Measurements from ENCODE around the gene RETN.

Gene RETN

DNA sequence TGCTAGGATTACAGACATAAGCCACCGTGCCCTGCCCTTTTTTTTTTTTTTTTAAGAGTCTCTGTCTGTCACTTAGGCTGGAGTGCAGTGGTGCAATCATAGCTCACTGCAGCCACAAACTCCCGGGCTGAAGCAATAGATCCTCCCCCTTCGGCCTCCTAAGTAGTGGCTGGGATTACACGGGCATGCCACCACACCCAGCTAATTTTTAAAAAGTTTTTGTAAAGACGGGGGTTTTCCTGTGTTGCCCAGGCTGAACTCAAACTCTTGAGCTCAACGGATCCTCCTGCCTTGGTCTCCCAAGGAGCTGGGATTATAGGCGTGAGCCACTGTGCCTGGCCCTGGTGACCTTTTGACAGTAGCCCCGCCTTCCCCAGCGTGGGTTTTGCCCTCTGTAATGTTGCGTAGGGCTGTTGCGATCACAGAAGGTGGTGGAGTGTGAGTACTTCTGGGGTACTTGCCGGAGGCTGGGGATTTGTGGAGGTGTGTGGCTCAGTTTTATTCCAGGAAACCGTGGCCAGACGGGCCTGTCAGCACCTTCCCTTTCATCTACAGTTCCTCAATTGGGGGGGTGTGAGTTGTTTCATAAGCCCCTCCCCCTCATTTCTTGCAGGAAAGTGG, 11.6 kb upstream of the RETN start:
- DNase-seq (ENCODE audit: insufficient read length, low spot score) (no peak), FAIRE-seq (no peak)

DNA sequence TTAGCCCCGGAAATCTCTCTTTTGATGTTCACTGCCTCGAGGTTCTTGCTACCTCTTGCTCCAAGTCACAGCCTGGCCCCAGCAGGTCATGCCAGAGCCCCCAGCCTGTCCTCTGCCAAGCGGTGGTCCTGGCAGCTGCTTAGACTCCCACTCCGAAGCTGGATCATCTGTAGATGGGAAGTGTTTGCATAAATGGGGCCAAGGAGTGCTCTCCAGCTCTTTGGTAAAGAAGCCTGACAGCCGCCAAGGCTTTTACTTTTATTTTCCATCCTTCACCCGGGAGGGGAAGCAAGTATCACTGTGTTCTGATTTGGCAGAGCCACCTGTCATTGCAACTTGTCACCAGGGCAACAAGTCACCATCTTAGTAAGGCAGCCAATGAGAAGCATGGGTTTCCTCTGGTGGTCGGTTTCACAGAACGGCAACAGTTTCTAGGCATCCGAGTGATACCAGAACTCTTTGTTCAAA, 10.6 kb upstream of the RETN start:
- FAIRE-seq (peak; percentile 98), DNase-seq (ENCODE audit: insufficient read length, low spot score) (peak; percentile 94)

DNA sequence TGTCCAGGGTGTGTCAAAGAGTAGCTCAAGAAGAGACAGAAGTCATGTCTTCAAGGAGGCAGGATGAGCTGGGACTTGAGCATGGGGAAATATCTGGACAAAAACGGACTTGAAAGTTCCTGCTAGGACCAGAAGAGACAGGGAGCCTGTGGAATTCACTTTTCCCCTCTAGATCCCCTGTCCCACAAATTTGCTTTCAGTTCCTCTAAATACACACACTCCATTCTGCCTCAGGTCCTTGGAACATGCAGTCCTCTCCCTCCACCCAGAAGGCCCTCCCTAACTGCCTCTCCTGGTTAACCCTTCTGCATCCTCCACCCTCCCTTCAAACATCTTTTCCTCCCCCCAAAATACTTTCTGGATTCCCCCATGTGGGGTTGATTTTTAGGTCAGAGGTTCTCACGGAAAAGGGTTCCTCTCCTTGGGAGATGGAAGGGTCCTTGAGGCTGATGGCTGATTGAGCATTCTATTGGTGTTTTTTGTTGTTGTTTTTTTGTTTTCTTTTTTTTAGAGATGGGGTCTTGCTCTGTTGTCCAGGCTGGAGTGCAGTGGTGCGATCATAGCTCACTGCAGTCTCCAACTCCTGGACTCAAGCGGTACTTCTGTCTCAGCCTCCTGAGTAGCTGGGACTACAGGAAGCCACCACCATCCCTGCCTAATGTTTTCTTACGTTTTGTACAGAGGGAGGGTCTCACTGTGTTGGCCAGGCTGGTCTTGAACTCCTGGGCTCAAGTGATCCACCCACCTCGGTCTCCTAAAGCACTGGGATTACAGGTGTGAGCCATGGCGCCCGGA, 6.9 kb upstream of the RETN start:
- no peak for FAIRE-seq
- DNase-seq (ENCODE audit: insufficient read length, low spot score) = no peak

DNA sequence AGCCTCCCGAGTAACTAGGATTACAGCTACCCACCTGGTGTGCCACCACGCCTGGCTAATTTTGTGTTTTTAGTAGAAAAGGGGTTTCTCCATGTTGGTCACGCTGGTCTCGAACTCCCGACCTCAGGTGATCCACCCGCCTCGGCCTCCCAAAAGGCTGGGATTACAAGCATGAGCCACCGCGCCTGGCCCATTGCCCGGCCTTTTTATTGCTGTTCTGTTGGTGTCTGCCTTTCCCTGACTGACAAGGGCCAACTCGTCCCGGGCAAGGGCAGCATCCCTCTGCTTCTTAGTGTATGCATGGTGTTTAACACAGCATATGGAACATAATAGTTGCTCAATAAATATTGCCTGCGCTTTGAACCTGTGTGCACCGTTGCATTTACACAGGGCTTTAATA, 6.2 kb upstream of the RETN start:
- no peak for FAIRE-seq

DNA sequence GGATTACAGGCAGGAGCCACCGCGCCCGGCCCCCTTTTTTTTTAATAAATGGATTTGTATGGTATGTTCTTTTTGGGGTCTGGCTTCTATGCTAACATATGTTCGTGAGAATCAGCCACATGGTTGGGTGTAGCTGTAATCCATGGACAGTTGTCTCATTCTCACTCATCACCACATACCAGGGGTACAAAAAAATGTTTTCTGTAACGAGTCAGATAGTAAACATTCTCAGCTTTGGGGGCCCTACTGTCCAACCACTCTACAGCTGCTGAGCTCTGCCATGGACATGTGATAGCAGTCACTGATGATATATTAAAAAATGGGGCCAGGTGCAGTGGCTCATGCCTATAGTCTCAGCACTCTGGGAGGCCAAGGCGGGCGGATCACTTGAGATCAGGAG, 5.1 kb upstream of the RETN start:
- DNase-seq (ENCODE audit: insufficient read length, low spot score) = no peak
- FAIRE-seq = no peak

More for the DNA sequence above, 6.2 kb upstream of the RETN start:
- DNase-seq (ENCODE audit: insufficient read length, low spot score) = no peak

DNA sequence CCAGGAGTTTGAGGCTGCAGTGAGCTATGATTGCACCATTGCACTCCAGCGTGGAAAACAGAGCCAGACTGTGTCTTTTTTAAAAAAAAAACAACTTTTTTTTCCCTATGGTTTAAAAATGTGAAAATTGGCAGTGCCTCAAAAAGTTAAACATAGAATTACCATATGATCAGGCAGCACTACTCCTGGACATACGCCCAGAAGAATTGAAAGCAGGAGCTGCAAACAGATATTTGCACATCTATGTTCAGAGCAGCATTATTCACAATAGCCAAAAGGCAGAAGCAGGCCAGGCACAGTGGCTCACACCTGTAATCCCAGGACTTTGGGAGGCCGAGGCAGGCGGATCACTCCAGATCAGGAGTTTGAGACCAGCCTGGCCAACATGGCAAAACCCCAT, 3.8 kb upstream of the RETN start:
- FAIRE-seq (no peak), DNase-seq (ENCODE audit: insufficient read length, low spot score) (no peak)

DNA sequence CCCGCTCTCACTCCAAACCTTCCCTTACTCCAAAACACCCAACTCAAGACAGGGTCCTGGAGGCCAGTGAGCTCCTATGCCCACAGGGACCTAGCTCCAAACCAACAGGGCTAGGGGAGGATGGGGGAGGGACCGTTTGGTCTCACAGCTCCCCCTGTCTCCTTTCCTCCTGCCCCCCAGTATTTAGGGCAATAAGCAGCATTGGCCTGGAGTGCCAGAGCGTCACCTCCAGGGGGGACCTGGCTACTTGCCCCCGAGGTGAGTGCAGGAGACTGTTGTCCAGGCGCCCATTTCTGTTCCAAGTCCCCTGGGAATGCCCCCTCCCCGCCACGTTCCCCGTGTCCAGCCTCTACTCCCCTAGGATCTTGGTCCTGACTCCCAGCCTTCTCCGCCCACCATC, 792 bp downstream of the RETN start:
- DNase-seq (ENCODE audit: insufficient read length, low spot score) = no peak
- no peak for FAIRE-seq

DNA sequence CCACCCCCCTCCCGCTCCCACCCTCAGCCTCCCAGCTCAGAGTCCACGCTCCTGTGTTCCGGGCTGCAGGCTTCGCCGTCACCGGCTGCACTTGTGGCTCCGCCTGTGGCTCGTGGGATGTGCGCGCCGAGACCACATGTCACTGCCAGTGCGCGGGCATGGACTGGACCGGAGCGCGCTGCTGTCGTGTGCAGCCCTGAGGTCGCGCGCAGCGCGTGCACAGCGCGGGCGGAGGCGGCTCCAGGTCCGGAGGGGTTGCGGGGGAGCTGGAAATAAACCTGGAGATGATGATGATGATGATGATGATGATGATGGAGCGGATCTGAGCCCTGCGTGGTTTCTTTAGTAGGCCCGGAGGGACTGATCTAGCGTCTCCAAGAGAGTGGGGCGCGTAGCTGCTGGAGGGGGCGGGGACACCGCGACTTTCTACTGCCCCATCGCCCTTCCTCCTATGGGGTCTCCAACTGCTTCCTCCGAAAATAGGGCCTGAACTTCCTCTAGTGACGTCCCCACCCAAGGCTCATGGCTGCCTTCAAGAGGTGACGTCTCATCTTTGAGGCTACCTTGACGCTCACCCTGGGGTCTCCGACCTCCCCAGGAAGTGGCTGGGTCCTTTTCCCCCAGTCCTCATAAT, 1.4 kb downstream of the RETN start:
- DNase-seq (ENCODE audit: insufficient read length, low spot score) = no peak

DNA sequence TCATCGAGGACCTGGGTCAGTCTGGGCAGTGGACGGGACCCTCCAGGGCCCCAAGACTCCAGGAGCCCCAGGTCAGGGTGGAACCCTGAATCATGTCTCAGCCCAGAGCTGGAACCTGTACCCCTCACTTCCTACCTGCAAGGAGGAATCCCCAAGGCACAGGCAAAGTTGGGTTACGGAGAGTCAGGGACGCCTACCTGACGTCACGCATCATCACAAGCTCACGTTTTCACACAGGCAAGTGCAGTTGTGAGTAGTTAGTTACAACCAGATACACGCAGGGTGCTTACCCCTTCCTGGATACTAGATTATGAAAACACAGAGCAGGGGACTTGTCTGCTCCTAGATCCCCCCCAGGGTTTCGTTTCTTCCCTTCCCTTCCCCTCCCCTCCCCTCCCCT, 1.9 kb downstream of the RETN start:
- DNase-seq (ENCODE audit: insufficient read length, low spot score) (no peak), FAIRE-seq (no peak)

More for the DNA sequence above, 1.4 kb downstream of the RETN start:
- FAIRE-seq = no peak

DNA sequence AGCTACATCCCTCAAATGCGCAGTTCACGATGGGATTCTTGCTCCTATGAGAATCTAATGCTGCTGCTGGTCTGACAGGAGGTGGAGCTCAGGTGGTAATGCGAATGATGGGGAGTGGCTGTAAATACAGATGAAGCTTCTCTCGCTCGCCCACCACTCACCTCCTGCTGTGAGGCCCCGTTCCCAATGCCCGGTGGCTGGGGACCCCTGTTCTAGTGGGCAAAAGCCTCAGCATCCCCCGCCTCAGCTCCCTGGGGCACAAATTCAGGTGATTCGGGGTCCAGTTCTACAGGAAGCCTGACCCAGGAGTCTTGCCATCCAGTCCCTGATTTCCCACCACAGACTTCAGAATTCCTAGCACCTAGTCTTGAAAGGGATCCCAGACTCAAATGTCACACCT, 3.7 kb downstream of the RETN start:
- no peak for DNase-seq (ENCODE audit: insufficient read length, low spot score)
- FAIRE-seq = no peak

DNA sequence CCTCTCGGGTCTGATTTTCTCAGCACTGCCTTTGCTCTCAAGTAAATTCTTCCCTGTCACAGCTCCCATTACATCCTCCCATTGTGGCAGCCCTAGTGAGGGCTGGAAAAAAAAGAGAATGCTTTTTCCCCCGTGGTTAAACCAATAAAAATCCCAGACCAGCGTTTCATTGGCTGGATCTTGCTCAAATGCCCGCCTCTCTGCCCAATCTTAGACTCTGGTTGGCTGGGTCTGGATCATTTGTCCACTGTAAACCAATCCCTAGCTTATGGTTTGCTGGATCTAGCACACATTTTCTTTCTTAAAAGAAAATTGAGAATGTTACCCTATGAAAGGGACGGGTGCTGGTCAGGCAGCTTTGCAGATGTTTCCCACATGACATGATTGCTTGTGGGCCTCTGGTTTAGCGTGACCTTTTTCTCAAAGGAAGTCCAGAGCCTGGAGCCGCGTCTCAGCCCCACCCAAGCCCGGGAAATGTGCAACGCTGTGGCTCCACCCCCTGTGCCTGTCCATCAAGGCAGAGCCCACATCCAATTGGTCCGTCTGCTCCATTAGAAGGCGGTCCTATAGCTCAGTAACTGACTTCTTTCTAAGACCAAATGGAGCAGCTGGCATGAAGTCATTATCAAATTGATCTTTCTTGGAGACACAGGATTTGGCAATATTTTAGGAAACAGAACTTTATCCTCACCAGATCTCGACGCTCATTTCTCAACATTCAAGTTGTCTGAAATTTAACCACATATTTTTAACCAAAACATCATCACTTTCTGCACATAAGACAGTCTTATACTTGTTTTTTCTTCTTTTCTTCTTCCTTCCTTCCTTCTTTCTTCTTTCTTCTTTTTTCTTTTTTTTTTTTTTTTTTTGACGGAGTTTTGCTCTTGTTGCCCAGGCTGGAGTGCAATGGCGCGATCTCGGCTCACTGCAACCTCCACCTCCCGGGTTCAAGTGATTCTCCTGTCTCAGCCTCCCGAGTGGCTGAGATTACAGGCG, 5.5 kb downstream of the RETN start:
- FAIRE-seq (no peak), DNase-seq (ENCODE audit: insufficient read length, low spot score) (peak; percentile 47)

DNA sequence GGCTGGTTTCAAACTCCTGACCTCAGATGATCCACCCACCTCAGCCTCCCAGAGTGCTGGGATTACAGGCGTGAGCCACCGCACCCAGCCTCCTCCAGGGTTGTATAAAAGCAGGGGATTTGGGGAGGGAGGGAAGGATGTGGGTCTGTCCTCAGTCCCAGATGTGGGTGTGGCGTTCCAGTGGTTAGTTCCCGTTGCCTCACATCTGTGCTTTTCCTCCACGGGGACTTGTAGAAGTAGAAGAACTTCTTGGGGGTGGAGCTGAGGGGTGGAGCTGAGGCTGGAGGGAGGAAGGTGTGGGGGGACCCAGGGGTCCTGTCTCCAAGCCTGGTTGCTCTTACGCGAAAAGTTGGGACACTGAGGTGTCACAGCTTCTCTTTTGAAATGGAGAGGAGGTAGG, 7.5 kb downstream of the RETN start:
- no peak for DNase-seq (ENCODE audit: insufficient read length, low spot score)
- FAIRE-seq = no peak

DNA sequence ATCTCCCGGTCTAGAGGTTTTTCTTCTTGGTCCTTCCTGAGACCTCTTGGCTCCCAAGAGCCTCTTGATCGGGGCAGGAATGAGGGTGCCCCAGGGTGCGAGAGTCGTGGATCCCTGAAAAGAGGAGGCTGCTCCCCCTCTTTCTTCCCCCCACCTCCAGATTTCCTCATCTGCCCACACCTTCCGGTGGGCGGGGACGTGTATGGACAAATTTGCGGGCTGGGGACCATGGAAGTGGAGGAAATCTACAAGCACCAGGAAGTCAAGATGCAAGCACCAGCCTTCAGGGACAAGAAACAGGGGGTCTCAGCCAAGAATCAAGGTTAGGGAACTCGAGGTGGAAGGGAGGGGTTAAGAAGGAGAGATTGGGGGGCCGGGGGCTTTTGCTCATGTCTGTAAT, 8.0 kb downstream of the RETN start, which contains the start of gene MCEMP1:
Gene MCEMP1 (plus strand): TSS at position 237 of the 400 bp plus-strand sequence. CDS start 31 bp downstream, at position 268.
- DNase-seq (ENCODE audit: insufficient read length, low spot score) = no peak
- no peak for FAIRE-seq

DNA sequence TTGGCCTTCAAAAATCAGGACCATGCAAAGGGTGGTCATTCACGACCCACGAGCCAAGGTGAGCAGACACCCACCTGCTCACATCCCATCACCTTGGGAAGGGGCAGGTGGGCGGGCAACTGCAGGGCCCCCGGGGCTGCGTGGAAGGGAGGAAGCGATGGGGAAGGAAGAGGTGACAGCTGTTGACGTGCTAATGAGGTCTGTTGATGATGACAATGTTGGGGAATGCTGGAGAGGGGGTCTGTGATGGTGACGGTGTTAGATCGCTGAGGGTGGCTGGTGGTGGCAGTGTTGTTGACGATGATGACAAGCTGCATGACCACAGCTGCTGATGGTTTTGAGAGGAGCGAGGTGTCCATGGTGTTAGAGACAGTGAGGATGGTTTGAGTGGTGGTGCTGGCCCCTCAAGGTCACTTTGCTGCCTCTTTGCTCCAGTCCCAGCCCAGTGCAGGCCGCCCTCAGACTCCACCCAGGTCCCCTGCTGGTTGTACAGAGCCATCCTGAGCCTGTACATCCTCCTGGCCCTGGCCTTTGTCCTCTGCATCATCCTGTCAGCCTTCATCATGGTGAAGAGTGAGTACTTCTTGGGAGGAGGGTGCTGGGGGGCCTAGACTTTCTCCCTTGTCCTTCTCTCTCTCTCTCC, 8.9 kb downstream of the RETN start:
- FAIRE-seq = no peak
- DNase-seq (ENCODE audit: insufficient read length, low spot score) = no peak

DNA sequence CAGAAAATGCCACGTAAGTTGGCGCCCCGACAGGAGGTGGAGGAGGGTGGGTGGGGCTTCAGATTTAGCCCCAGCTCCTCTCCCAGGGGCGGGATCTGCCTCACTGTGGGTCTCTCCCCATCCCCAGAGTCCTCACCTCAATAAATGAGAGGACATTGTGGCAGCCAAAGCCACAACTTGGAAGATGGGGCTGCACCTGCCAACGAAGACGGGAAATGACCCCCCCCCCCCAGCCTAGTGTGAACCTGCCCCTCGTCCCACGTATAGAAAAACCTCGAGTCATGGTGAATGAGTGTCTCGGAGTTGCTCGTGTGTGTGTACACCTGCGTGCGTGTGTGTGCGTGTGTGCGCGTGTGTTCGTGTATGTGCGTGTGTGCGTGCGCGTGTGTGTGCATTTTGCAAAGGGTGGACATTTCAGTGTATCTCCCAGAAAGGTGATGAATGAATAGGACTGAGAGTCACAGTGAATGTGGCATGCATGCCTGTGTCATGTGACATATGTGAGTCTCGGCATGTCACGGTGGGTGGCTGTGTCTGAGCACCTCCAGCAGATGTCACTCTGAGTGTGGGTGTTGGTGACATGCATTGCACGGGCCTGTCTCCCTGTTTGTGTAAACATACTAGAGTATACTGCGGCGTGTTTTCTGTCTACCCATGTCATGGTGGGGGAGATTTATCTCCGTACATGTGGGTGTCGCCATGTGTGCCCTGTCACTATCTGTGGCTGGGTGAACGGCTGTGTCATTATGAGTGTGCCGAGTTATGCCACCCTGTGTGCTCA, 10.3 kb downstream of the RETN start:
- DNase-seq (ENCODE audit: insufficient read length, low spot score) (peak; percentile 71), FAIRE-seq (peak; percentile 93)

DNA sequence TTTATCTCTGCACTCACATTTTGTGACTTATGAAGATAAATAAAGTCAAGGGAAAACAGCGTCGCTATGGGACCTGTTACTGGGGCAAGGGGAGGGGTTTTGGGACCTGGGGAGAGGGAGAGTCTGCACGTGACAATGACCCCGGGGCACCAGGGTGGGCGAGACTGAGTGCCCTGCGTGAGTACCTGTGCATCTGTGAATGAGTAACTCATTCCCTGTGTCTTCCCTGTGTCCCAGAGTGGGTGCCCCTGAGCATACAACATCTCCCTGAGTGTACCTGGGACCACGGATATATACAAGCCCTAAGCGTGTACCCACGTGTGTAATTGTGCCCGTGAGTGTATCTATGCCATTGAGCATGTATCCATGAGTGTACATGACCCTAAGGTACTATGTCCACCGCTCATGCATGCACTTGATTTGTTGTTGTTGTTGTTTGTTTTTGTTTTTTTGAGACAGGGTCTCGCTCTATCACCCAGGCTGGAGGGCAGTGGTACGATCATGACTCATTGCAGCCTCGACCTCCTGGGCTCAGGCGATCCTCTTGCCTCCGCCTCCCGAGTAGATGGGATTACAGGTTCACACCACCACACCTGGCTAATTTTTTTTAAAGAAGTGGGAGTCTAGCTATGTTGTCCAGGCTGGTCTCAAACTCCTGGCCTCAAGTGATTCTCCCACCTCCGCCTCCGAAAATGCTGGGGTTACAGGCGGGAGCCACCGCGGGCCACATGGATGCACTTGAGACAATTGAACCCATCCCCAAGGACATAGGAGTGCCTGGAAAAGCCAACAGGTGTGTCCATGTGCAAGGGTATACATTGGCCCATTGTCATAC, 11.1 kb downstream of the RETN start:
- no peak for FAIRE-seq
- no peak for DNase-seq (ENCODE audit: insufficient read length, low spot score)

DNA sequence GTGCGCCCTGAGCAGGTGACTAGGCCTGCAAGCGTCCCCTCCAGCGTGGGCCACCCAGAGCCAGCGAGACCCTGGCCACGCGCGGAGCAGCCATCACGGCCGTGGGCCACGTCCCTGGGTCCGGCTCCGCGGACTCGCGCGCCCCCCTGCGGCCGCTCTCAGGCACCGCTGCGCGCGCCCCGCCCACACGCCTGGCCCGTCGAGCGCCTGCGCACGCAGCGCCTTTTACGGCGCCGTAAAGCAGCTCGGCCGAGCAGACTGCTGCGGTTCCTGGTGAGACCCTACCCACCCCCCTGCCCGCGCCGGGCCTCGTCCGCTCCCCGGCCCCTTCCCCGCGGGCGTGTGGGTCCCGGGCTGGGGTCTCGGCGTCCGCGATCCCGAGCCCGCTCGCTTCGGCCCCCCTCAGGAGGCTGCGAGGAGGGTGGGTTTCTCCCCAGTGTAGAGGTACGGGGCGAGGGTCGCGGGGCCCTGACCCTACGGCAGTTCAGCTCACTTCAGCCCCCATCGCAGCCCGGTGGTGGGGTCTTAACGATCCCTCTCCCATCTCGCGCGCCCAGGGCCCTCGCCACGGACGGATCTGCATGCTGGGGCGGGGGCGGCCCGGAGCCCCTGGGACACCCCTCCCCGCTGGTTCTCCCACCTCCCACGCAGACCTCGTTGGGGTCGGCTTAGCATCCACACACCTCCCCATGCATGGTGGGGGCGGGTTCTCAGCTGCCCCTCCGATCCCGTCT, 11.9 kb downstream of the RETN start, which contains the start of gene TRAPPC5:
Gene TRAPPC5 (plus strand): TSS at position 228 of the 734 bp plus-strand sequence. CDS start 1,421 bp downstream, outside the sequence.
- DNase-seq (ENCODE audit: insufficient read length, low spot score) = peak; percentile 89

More for the DNA sequence above, 11.9 kb downstream of the RETN start, which contains the start of gene TRAPPC5:
- peak; percentile 39 for FAIRE-seq

Data from GM19239 (cell line).